Heart left ventricle (tissue), 16 donors: Measurements from ENCODE around the gene TMEM147. TPM values are rescaled to one million over a fixed set of nuclear protein-coding genes. Genes with fewer than 3 reads are reported as not detected.
A peak's percentile ranks its signal among the peaks of the same experiment; 100 is the strongest.

ENCODE experiments used
- ATAC-seq, 4 donors: fragments of 200-7000 bp; cut with Tn5 transposase; one replicate each; pipeline ENCODE4 v1.9.1; 2020 to 2022; ENCODE audit warnings: moderate library complexity in 4 of 4, mild to moderate bottlenecking in 3 of 4, moderate number of reproducible peaks in 1 of 4
- DNase-seq, 5 donors: peaks; one replicate each; pipeline ENCODE4 v3.0.0-alpha.2; 2020
- H3K27ac ChIP-seq, 12 donors: fragments of 200-600 bp; sonication (generic) in 4 of 12; one replicate each; pipeline versions ENCODE4 v1.5.0 to v1.8.0; 2016 to 2022; ENCODE audit warnings: mild to moderate bottlenecking in 2 of 12
- H3K27me3 ChIP-seq, 9 donors: fragments of 200-600 bp; sonication (generic) in 2 of 9; one replicate each; pipeline versions ENCODE4 v1.5.1 to v1.8.0; 2016 to 2022; ENCODE audit warnings: mild to moderate bottlenecking in 3 of 9
- H3K36me3 ChIP-seq, 9 donors: fragments of 200-600 bp; sonication (generic) in 2 of 9; one replicate each; pipeline versions ENCODE4 v1.5.0 to v1.8.0; 2018 to 2022; ENCODE audit warnings: mild to moderate bottlenecking in 2 of 9
- H3K4me1 ChIP-seq, 12 donors: fragments of 200-600 bp; sonication (generic) in 4 of 12; one replicate each; pipeline versions ENCODE4 v1.5.0 to v1.8.0; 2016 to 2022; ENCODE audit warnings: mild to moderate bottlenecking in 3 of 12
- H3K4me3 ChIP-seq, 12 donors: fragments of 200-600 bp; sonication (generic) in 4 of 12; one replicate each; pipeline versions ENCODE4 v1.5.0 to v1.8.0; 2017 to 2022; ENCODE audit warnings: mild to moderate bottlenecking in 9 of 12, moderate library complexity in 4 of 12
- H3K9me3 ChIP-seq, 12 donors: fragments of 200-600 bp; sonication (generic) in 4 of 12; one replicate each; pipeline versions ENCODE4 v1.5.0 to v1.8.0; 2016 to 2022; ENCODE audit warnings: mild to moderate bottlenecking in 1 of 12
- POLR2A ChIP-seq, 2 donors: fragments of 450-650 bp; IDR thresholded peaks; one replicate each; pipeline ENCODE4 v1.6.1; 2017; ENCODE audit warnings: antibody characterized with exemption in 2 of 2, mild to moderate bottlenecking in 2 of 2, moderate library complexity in 2 of 2
- WGBS, 4 donors: extraction: QIAGEN DNeasy Blood & Tissue Kit in 2 of 4; methylation state at CpG; one replicate each; pipeline versions ENCODE4 v1.1.5 to v1.1.7; 2013 to 2018; 5-methylcytosine and 5-hydroxymethylcytosine counted together
- intact Hi-C, 10 donors: fragments of 100-400 bp; cut with DNase I; formaldehyde crosslinking; loops; one replicate each; pipeline versions ENCODE4 v1.11.1 to v1.14.2; 2022
- polyA plus RNA-seq, 2 donors: library from polyadenylated mRNA; stranded (reverse); fragments of 200-250 nt; gene quantifications; one replicate each; pipeline ENCODE4 v1.2.3, GENCODE V29; 2013
- total RNA-seq, 9 donors: library from RNA; depleted of rRNA in 2 of 9; stranded (reverse); fragments of >200 nt in 2 of 9; fragmentation: NEBNext Ultra II Directional in 3 of 9; extraction: Animal tissue kit (Norgen Biotek cat#: 25700) in 3 of 9; gene quantifications; one replicate each; pipeline versions ENCODE4 v1.1.0 to v1.2.4, GENCODE V29; 2016 to 2023
- TF ChIP-seq, protein P1 (sequence below), 12 donors: fragments of 200-600 bp; sonication (generic) in 4 of 12; IDR thresholded peaks; one replicate each; pipeline versions ENCODE4 v1.5.0 to v1.8.0; 2018 to 2022; ENCODE audit warnings: antibody characterized with exemption in 12 of 12, mild to moderate bottlenecking in 5 of 12
- donor health status: ischemic (EF 13 %, LVEDD 7.1; RV severe dilation, severe dysfunction).
- donor health status: healthy with polysubstance abuse.
- donor health status: DM: no; HTN: yes; CAD: no.
- donor health status: DM: no; HTN: no; CAD: no.
- donor health status: ischemic (EF 25% LVEDD 6.9; RV normal size, moderate dysfunction).
- donor health status: ischemic (EF 25% LVEDD 5.7; RV mildly dilated, moderate dysfunction).
- donor health status: healthy.
- donor health status: DM: yes; HTN: yes; CAD: no.
- donor health status: ischemic (EF 35%, LVEDD 5.7; RV mildly dilated, moderate dysfunction).
- donor health status: nonischemic (EF 11% LVEDD 7.7; RV severe dilation, severe dysfunction).
- donor health status: DM: yes; HTN: yes; CAD: no.
- donor health status: PGD.
- donor health status: ischemic (EF 29% LVEDD 5.4; RV normal size, mild dysfunction).
- donor health status: nonischemic (EF 23%, LVEDD 6.1; RV moderate dilation, normal function).

TMEM147 gene
- total and polyA plus RNA-seq, 11 donors: 68.9 to 191 (median 96.0) TPM

DNA sequence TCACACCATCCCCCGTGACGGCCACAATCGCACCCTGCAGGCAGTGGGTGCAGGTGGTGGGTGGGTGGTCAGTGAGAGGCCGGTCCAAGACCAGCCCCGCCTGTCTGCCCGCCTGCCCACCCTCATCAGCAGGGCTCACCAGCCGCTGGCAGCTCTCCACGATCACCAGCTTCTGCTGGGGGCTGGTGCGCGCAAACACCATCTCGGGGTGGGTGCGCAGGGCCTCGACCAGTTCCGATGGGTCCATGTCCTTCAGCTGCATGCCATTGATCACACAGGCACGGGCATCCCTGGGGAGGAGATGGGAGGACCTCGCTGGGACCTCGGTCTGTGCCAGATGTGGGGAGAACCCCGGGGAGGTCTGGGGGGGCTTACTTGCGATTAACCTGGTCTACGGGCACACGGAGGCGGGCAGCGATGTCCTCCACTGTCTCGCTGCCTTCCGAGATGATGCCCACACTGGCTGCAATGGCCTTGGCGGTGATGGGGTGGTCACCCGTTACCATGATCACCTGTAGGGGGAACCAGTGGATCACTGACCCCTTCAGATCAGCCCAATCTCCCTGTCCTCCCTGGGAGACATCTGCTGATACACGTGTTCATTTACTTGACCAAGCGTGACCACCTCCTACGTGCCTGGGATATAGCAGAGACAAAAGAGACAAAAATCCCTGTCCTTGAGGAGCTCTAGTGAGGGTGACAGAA lies 10.0 kb downstream of the TMEM147 start:
- no peaks in the 10 kb centered on the region for H3K36me3 ChIP-seq
- peaks cover 0 to 14% (median 4%) of the 10 kb centered on the region in 12 donors for H3K4me1 ChIP-seq
- DNase-seq (no peak), ATAC-seq (no peak)
- no peaks in the 10 kb centered on the region for H3K9me3 ChIP-seq
- intact Hi-C loops: no loop called here
- H3K27me3 ChIP-seq: peaks cover 8 to 35% (median 23%) of the 10 kb centered on the region in 9 donors
- H3K4me3 ChIP-seq: no peak overlapping the region
- WGBS, 4 donors: 50 to 70% (median 65%) methylated on average over 10 to 30 of the region's 30 CpGs
- no peak overlapping the region for H3K27ac ChIP-seq
- no peak for TF ChIP-seq POLR2A (IDR thresholded peaks at IDR 0.05)
- TF ChIP-seq, protein P1, sequence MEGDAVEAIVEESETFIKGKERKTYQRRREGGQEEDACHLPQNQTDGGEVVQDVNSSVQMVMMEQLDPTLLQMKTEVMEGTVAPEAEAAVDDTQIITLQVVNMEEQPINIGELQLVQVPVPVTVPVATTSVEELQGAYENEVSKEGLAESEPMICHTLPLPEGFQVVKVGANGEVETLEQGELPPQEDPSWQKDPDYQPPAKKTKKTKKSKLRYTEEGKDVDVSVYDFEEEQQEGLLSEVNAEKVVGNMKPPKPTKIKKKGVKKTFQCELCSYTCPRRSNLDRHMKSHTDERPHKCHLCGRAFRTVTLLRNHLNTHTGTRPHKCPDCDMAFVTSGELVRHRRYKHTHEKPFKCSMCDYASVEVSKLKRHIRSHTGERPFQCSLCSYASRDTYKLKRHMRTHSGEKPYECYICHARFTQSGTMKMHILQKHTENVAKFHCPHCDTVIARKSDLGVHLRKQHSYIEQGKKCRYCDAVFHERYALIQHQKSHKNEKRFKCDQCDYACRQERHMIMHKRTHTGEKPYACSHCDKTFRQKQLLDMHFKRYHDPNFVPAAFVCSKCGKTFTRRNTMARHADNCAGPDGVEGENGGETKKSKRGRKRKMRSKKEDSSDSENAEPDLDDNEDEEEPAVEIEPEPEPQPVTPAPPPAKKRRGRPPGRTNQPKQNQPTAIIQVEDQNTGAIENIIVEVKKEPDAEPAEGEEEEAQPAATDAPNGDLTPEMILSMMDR (IDR thresholded peaks at IDR 0.05): peak in 1 of 12 donors; percentile 7

DNA sequence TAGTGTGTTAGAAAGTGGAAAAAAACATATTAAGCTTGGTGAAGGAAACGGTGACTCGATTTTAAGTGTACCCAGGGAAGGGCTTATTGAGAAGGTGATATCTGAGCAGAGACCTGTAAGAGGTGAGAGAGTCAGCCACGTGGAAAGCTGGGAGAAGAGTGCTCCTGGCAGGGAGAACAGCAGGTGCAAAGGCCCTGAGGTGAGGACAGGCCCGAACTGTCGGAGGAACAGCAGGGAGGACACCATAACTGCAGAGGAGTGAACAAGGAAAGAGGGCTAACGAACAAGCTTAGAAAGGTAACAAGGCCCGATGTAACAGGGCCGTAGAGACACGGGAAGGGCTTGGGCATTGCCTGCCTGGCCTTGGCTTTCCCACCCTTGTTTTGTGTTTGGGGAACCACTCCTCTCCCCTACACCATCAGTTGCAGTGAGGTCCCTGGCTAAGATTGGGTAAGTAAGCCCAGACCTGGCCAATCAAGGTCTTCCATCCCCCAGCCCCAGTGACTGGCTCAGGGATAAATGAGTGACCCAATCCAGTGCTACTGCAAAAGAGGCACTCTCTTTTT lies 10.7 kb downstream of the TMEM147 start:
- no peak for ATAC-seq
- Histone ChIP-seq H3K4me1 (peaks cover 0 to 14% (median 4%) of the 10 kb centered on the region in 12 donors), H3K27ac (no peak overlapping the region), H3K27me3 (peaks cover 8 to 40% (median 23%) of the 10 kb centered on the region in 9 donors), H3K36me3 (no peaks in the 10 kb centered on the region), H3K9me3 (no peaks in the 10 kb centered on the region), H3K4me3 (no peak overlapping the region)
- no peak for TF ChIP-seq POLR2A (IDR thresholded peaks at IDR 0.05)
- TF ChIP-seq, protein P1 (IDR thresholded peaks at IDR 0.05): no peak
- no peak for DNase-seq
- WGBS, 4 donors: 84 to 87% (median 87%) methylated on average over 9 of the region's 9 CpGs
- intact Hi-C loops: no loop called here

DNA sequence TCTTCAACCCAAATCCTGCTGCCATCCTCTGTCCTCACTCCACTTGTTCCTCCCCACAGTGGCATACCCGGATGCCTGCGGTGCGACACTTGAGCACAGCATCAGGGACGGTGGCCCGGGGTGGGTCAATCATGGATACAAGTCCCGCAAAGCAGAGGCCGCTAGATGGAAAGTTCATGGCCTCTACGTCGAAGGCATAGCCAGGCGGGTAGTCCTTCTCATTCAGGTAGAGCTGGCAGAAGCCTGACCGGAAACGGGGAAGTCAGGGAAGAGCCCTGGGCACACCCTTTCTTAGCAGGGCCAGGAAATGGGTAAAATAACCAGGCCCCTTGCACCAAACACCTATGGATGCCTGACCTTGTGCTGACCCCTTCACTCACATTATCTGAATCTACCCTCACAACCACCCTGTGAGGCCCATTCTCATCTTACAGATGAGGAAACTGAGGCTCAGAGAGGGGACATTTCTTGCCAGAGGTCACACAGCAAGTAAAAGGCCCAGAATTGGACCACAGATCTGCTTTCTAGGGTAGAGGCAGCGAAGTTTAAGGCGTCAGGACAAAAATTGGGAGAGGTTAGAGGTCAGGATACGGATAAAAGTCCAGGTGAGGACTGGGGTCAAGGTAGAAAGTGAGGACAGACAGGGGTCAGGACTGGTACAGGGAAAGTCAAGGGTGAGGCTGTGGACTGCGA lies 11.6 kb downstream of the TMEM147 start:
- Histone ChIP-seq H3K4me3 (no peak overlapping the region), H3K36me3 (no peaks in the 10 kb centered on the region), H3K27ac (no peak overlapping the region), H3K4me1 (peaks cover 0 to 14% (median 4%) of the 10 kb centered on the region in 12 donors), H3K27me3 (peaks cover 8 to 48% (median 23%) of the 10 kb centered on the region in 9 donors), H3K9me3 (no peaks in the 10 kb centered on the region)
- intact Hi-C loops: no loop called here
- 79 to 85% (median 82%) methylated on average over 16 of the region's 16 CpGs for WGBS, 4 donors
- no peak for TF ChIP-seq POLR2A (IDR thresholded peaks at IDR 0.05)
- TF ChIP-seq, protein P1 (IDR thresholded peaks at IDR 0.05): no peak
- ATAC-seq: no peak
- DNase-seq: no peak
